GM12878 (cell line): ENCODE measurements around the gene SLC4A5. TPM values are rescaled to one million over a fixed set of nuclear protein-coding genes. Genes with fewer than 3 reads are reported as not detected.

Source experiments
- ATAC-seq: fragments of 200-7000 bp; cut with Tn5 transposase; 3 replicates; pipeline ENCODE4 v1.9.1; 2020; ENCODE audit warnings: mild to moderate bottlenecking, moderate library complexity
- BruUV-seq: library from RNA; stranded (reverse); fragments of 400-500 nt; replicated peaks from 2 replicates; lab custom pipeline; 2021; lab: Mats Ljungman, UMichigan
- CTCF ChIA-PET: fragments of 300-600 bp; sonication (Branson Sonifier 250); formaldehyde crosslinking; extraction: SDS; loops from one replicate; lab custom pipeline; 2021; ENCODE audit warnings: inconsistent platforms; lab: Yijun Ruan, JAX
- POLR2A ChIA-PET: fragments of 350-600 bp; formaldehyde crosslinking; extraction: SDS; loops from one replicate; lab custom pipeline; 2021; ENCODE audit warnings: inconsistent platforms; lab: Charles Lee
- RAD21 ChIA-PET: fragments of 300-600 bp; sonication (Branson Sonifier 250); formaldehyde crosslinking; loops from one replicate; lab custom pipeline; 2023; ENCODE audit warnings: antibody characterized with exemption; ENCODE audit not compliant: unreplicated experiment; lab: Charles Lee
- SMC1A ChIA-PET: fragments of 300-600 bp; sonication (Branson Sonifier 250); formaldehyde crosslinking; loops from one replicate; lab custom pipeline; 2023; ENCODE audit not compliant: unreplicated experiment, uncharacterized antibody; lab: Charles Lee
- DNase-seq: peaks from one replicate; pipeline ENCODE4 v3.0.0-alpha.2; 2011; ENCODE audit warnings: low read depth, low spot score
- FAIRE-seq: peaks from 3 replicates; lab custom pipeline; 2011; peaks lifted over from hg19 to GRCh38; lab: Jason Lieb, UNC
- H2AFZ ChIP-seq: 2 replicates; pipeline ENCODE4 v1.6.0; 2011; ENCODE audit warnings: low read depth, low read length, control low read depth; ENCODE audit not compliant: control insufficient read depth
- H3K27ac ChIP-seq: 2 replicates; pipeline ENCODE4 v1.5.1; 2011; ENCODE audit warnings: control low read depth; ENCODE audit not compliant: control insufficient read depth, insufficient read depth
- H3K27me3 ChIP-seq, 2 experiments: replicated peaks in 1 of 2; 2 replicates each; pipeline versions ENCODE4 v1.6.0 to v1.6.1; 2011; ENCODE audit warnings: low read length in 1 of 2; ENCODE audit not compliant: control insufficient read depth in 2 of 2, insufficient read depth in 2 of 2
- H3K36me3 ChIP-seq, 2 experiments: 2 replicates each; pipeline ENCODE4 v1.5.1; 2011; ENCODE audit warnings: low read length in 1 of 2; ENCODE audit not compliant: control insufficient read depth in 2 of 2, insufficient read depth in 2 of 2
- H3K4me1 ChIP-seq: 2 replicates; pipeline ENCODE4 v1.6.1; 2011; ENCODE audit warnings: mild to moderate bottlenecking, low read length, moderate library complexity, mixed read lengths; ENCODE audit not compliant: control insufficient read depth, insufficient read depth
- H3K4me2 ChIP-seq: 2 replicates; pipeline ENCODE4 v1.6.0; 2011; ENCODE audit warnings: control low read depth; ENCODE audit not compliant: control insufficient read depth, insufficient read depth
- H3K4me3 ChIP-seq: fragments of 200-600 bp; sonication (generic); 2 replicates; pipeline ENCODE4 v1.5.1; 2016
- H3K79me2 ChIP-seq: 2 replicates; pipeline ENCODE4 v1.6.0; 2011; ENCODE audit warnings: low read length; ENCODE audit not compliant: control insufficient read depth, insufficient read depth
- H3K9ac ChIP-seq: 2 replicates; pipeline ENCODE4 v1.8.0; 2011; ENCODE audit warnings: low read length, control low read depth, mixed read lengths; ENCODE audit not compliant: control insufficient read depth, insufficient read depth
- H3K9me3 ChIP-seq: replicated peaks from 3 replicates; pipeline ENCODE4 v1.5.1; 2011; ENCODE audit warnings: mild to moderate bottlenecking, low read length; ENCODE audit not compliant: control insufficient read depth, insufficient read depth
- H4K20me1 ChIP-seq: 2 replicates; pipeline ENCODE4 v1.6.0; 2011; ENCODE audit not compliant: control insufficient read depth, insufficient read depth
- ATF2 ChIP-seq: IDR thresholded peaks from 2 replicates; pipeline ENCODE4 v1.6.1; 2012; ENCODE audit warnings: low read length, inconsistent platforms
- CHD2 ChIP-seq: IDR thresholded peaks from 2 replicates; pipeline ENCODE4 v1.6.1; 2011; ENCODE audit warnings: low read depth, low read length, improper control_type of control experiment, borderline replicate concordance
- POU2F2 ChIP-seq: IDR thresholded peaks from 3 replicates; pipeline ENCODE4 v1.6.1; 2011; ENCODE audit warnings: low read depth, mild to moderate bottlenecking, low read length, borderline replicate concordance
- RUNX3 ChIP-seq: IDR thresholded peaks from 2 replicates; pipeline ENCODE4 v1.6.1; 2012; ENCODE audit warnings: low read length, inconsistent platforms
- SIX5 ChIP-seq: IDR thresholded peaks from 2 replicates; pipeline ENCODE4 v1.6.1; 2011; ENCODE audit warnings: mild to moderate bottlenecking, low read depth, low read length, moderate library complexity; ENCODE audit not compliant: severe bottlenecking
- ZNF24 ChIP-seq: fragments of 450-650 bp; IDR thresholded peaks from 2 replicates; pipeline ENCODE4 v1.6.1; 2017; ENCODE audit warnings: antibody characterized with exemption, mild to moderate bottlenecking
- ZNF384 ChIP-seq: IDR thresholded peaks from 2 replicates; pipeline ENCODE4 v1.6.1; 2012; ENCODE audit warnings: low read depth, mild to moderate bottlenecking, low read length, improper control_type of control experiment, borderline replicate concordance
- ZNF592 ChIP-seq: fragments of 450-650 bp; IDR thresholded peaks from 2 replicates; pipeline ENCODE4 v1.6.1; 2017; ENCODE audit warnings: mild to moderate bottlenecking, moderate library complexity
- WGBS: methylation state at CpG from one replicate; pipeline ENCODE4 v1.1.6; 2016; ENCODE audit warnings: low lambda C conversion rate; ENCODE audit not compliant: insufficient replicate concordance, insufficient coverage; ENCODE audit errors: missing lambda C conversion rate; 5-methylcytosine and 5-hydroxymethylcytosine counted together
- in situ Hi-C: fragments of 300-500 bp; cut with MboI; formaldehyde crosslinking; loops from 9 replicates; pipeline ENCODE4 v1.14.3; 2018; ENCODE audit warnings: mixed read lengths
- intact Hi-C: fragments of 100-400 bp; cut with micrococcal nuclease; formaldehyde crosslinking; loops from one replicate; pipeline ENCODE4 v1.14.2; 2022; ENCODE audit not compliant: unreplicated experiment
- polyA plus RNA-seq, 11 experiments: library from polyadenylated mRNA; depleted of rRNA in 4 of 11; unstranded in 6 of 11; stranded (reverse) in 5 of 11; fragments of >200 nt; fragmentation: Nextera tagmentation in 4 of 11; fragmentation: Illumina TruSeq in 1 of 11; extraction: Ambion mirVana in 4 of 11; extraction: Trizol in 1 of 11; gene quantifications; 1 replicate in 1 of 11; 2 replicates in 10 of 11; pipeline versions ENCODE4 v1.2.1 to v1.2.3, GENCODE V29; 2011 to 2016; ENCODE audit warnings: inconsistent platforms in 2 of 11, missing spikeins in 2 of 11, low read depth in 1 of 11
- total RNA-seq, 4 experiments: library from RNA; depleted of rRNA in 3 of 4; stranded (reverse); fragments of >200 nt in 3 of 4; fragmentation: Illumina TruSeq in 1 of 4; extraction: Trizol in 1 of 4; gene quantifications; 2 replicates each; pipeline versions ENCODE4 v1.2.1 to v1.2.3, GENCODE V29; 2013 to 2021

SLC4A5 gene
- total and polyA plus RNA-seq, 10 of the 15 experiments (the other 5 are each of a cell fraction or from before 2014, with no cell fraction given), result 0.15 to 4.7 (median 1.6) TPM

DNA sequence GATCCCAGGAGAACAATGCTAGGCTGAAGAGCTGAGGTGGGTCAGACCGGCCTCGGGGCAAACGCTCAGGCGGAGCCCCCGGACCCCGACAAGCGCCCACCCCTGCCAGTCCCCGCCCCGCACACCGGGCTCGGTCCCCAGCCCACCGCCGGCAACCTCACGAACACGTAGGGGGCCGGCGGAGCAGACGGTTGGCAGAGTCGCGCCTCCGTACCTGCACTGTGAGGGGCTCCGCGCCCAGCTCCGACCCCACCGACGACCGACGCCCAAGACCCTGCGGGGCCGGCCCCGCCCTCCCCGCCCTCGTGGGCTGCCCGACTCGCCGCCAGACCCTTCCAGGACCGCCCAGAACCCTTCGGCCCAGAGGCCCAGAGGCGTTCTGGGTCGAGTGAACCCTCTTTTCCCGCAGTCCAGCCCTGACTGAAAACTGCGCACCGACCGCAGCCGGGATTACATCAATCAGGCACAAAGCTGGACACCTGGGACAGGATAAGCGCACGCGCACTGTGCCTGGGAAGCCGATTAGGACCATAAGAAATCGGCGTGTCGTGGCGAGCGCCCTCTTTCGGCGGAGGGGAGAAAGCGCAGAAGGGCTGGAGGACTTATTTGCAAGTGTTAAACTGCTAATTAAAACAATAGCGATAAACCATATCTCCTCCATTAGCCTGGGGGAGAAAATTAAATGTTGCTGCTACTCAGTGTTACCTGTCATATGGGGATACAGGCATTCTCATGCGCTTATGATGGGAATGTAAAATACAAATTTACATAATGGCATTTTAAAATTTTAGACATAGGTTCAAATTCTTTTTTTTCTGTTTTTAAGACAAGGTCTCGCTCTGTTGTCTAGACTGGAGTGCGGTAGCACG lies 48.6 kb upstream of the SLC4A5 start (continued):
- TF ChIP-seq ZNF592, result peak; percentile 74; the same call in 1 of the 2 replicates
- peak; percentile 3; the same call in 1 of the 3 replicates for TF ChIP-seq POU2F2
- TF ChIP-seq CHD2, result peak; percentile 50; the same call in 1 of the 2 replicates

DNA sequence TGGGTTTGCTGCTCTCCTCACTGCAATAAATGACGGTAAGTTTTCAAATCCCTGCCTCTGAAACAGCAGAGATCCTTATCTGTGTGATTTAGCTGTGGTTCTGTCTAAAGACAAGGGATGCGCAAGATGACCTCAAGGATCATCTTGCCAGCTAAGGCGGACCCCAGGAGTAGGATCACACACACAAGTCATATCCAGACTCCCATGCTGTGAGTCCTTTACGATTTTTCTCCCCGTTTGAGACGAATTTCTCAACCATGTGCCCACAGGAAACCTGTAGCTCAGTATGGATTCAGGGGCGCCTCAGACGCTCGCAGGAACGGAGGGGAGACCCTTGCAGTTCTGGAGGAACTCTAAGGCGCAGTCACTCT lies 48.0 kb upstream of the SLC4A5 start:
- peak overlapping the region; percentile 100 for H2AFZ ChIP-seq
- RAD21 ChIA-PET, result interaction anchor here (0.8 to 3.5 kb wide), 14 partner anchors 9 to 563 kb away, joined by 3 to 14 read pairs (median 5); partner anchors contain the start of genes INO80B, STAMBP and WBP1
- FAIRE-seq (no peak), DNase-seq (no peak), ATAC-seq (no peak)
- CTCF ChIA-PET, result interaction anchor here (0.5 to 5.2 kb wide), 40 partner anchors 9 to 674 kb away, joined by 3 to 48 read pairs (median 4); partner anchors contain the start of genes DCTN1 and INO80B
- TF ChIP-seq ZNF384 (no peak), RUNX3 (no peak), ZNF24 (no peak), ATF2 (no peak), SIX5 (no peak)
- no TSS peak for BruUV-seq
- H3K36me3 ChIP-seq, result no peaks in the 10 kb centered on the region
- POLR2A ChIA-PET, result interaction anchor here (0.6 to 1.6 kb wide), 12 partner anchors 10 to 447 kb away, joined by 3 to 6 read pairs (median 3); partner anchors contain the start of genes C2orf81, INO80B and WDR54
- 0 out of 2 replicates have a peak, but pooled peaks cover 3% of the 10 kb centered on the region for H4K20me1 ChIP-seq
- SMC1A ChIA-PET, result interaction anchor here (0.7 to 6.1 kb wide), 18 partner anchors 10 to 567 kb away, joined by 3 to 36 read pairs (median 4); partner anchors contain the start of gene INO80B
- peaks cover 27% of the 10 kb centered on the region for H3K79me2 ChIP-seq
- peak overlapping the region; percentile 98 for H3K27ac ChIP-seq
- H3K4me3 ChIP-seq, result peak overlapping the region; percentile 88
- no peaks in the 10 kb centered on the region for H3K9me3 ChIP-seq
- WGBS, result under 1% methylated on average over 11 of the region's 11 CpGs
- H3K4me2 ChIP-seq, result peak overlapping the region; percentile 78
- H3K27me3 ChIP-seq, result no peaks in the 10 kb centered on the region
- H3K9ac ChIP-seq, result peak overlapping the region; percentile 97
- in situ Hi-C loops, result loop anchor here (10.0 kb wide), 1 partner anchor 566 kb away; the partner anchor contains the start of gene STAMBP
- intact Hi-C loops, result loop anchor here (5.0 to 10.0 kb wide), 3 partner anchors 124 to 246 kb away; partner anchors contain the start of gene BOLA3
- peaks cover 3% of the 10 kb centered on the region; the same call in 1 of the 2 replicates for H3K4me1 ChIP-seq
